ENCODE data around the gene PRPS1. TPM values are rescaled to one million over a fixed set of nuclear protein-coding genes. Genes with fewer than 3 reads are reported as not detected.

Gene PRPS1
- total and polyA plus RNA-seq, 9 of the 15 experiments (the other 6 are each of a cell fraction or from before 2014, with no cell fraction given) = 47.8 to 175 (median 79.6) TPM

DNA sequence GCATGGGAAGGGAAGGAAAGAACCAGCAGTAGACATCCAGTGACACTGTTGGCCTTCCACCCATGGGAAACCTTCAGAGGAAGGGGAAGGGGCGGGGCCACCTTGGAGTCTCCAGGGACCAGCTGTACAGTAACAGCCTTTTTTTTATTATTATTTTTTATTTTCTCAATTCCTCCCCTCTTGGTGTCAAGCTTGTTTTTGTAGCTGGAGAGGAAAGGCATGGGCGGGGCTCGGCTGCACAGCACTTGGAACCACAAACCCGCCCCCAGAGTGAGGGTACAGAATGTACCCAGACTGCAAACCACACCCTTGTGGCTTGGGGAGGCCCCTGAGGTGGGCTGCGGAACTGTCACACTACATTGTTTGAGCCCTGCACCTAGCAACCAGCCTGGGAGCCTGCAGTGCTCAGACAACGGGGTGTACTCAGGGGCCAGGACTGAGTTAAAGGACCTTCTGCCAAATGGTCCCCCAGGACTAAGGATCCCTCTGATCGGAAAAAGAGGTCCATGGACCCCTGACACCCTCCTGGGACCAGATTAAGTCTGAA is 45.7 kb downstream of the PRPS1 start (continued):
- TF ChIP-seq, protein P1, sequence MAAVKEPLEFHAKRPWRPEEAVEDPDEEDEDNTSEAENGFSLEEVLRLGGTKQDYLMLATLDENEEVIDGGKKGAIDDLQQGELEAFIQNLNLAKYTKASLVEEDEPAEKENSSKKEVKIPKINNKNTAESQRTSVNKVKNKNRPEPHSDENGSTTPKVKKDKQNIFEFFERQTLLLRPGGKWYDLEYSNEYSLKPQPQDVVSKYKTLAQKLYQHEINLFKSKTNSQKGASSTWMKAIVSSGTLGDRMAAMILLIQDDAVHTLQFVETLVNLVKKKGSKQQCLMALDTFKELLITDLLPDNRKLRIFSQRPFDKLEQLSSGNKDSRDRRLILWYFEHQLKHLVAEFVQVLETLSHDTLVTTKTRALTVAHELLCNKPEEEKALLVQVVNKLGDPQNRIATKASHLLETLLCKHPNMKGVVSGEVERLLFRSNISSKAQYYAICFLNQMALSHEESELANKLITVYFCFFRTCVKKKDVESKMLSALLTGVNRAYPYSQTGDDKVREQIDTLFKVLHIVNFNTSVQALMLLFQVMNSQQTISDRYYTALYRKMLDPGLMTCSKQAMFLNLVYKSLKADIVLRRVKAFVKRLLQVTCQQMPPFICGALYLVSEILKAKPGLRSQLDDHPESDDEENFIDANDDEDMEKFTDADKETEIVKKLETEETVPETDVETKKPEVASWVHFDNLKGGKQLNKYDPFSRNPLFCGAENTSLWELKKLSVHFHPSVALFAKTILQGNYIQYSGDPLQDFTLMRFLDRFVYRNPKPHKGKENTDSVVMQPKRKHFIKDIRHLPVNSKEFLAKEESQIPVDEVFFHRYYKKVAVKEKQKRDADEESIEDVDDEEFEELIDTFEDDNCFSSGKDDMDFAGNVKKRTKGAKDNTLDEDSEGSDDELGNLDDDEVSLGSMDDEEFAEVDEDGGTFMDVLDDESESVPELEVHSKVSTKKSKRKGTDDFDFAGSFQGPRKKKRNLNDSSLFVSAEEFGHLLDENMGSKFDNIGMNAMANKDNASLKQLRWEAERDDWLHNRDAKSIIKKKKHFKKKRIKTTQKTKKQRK (IDR thresholded peaks at IDR 0.05; ENCODE audit: borderline replicate concordance, low read depth, low read length) = no peak
- no peak for TF ChIP-seq ZNF197 (CRISPR knock-in tag; IDR thresholded peaks at IDR 0.05; ENCODE audit: low read depth)
- TF ChIP-seq, protein P2, sequence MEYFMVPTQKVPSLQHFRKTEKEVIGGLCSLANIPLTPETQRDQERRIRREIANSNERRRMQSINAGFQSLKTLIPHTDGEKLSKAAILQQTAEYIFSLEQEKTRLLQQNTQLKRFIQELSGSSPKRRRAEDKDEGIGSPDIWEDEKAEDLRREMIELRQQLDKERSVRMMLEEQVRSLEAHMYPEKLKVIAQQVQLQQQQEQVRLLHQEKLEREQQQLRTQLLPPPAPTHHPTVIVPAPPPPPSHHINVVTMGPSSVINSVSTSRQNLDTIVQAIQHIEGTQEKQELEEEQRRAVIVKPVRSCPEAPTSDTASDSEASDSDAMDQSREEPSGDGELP (CRISPR knock-in tag; IDR thresholded peaks at IDR 0.05; ENCODE audit: borderline replicate concordance) = peak; percentile 46; the same call in 1 of the 2 replicates
- TF ChIP-seq, protein P3, sequence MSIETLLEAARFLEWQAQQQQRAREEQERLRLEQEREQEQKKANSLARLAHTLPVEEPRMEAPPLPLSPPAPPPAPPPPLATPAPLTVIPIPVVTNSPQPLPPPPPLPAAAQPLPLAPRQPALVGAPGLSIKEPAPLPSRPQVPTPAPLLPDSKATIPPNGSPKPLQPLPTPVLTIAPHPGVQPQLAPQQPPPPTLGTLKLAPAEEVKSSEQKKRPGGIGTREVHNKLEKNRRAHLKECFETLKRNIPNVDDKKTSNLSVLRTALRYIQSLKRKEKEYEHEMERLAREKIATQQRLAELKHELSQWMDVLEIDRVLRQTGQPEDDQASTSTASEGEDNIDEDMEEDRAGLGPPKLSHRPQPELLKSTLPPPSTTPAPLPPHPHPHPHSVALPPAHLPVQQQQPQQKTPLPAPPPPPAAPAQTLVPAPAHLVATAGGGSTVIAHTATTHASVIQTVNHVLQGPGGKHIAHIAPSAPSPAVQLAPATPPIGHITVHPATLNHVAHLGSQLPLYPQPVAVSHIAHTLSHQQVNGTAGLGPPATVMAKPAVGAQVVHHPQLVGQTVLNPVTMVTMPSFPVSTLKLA (conservative IDR thresholded peaks at IDR 0.05) = no peak
- no peak for TF ChIP-seq ZNF695 (CRISPR knock-in tag; IDR thresholded peaks at IDR 0.05)
- no peak for TF ChIP-seq SAP30 (IDR thresholded peaks at IDR 0.05; ENCODE audit: borderline replicate concordance, insufficient read depth, low read depth, low read length, poor library complexity, severe bottlenecking)
- TF ChIP-seq SOX6 (IDR thresholded peaks at IDR 0.05) = 0 out of 2 replicates have a peak, but pooled peaks have one; percentile 9
- TF ChIP-seq FOXJ3 (CRISPR knock-in tag; IDR thresholded peaks at IDR 0.05) = no peak
- peak; percentile 13; the same call in 1 of the 2 replicates for TF ChIP-seq EGR1 (conservative IDR thresholded peaks at IDR 0.05)
- TF ChIP-seq PRPF4 (IDR thresholded peaks at IDR 0.05; ENCODE audit: insufficient read depth, low read depth, low read length, poor library complexity, severe bottlenecking) = no peak
- no peak for TF ChIP-seq PRMT5 (CRISPR knock-in tag; IDR thresholded peaks at IDR 0.05)
- TF ChIP-seq GATAD2B (IDR thresholded peaks at IDR 0.05; ENCODE audit: borderline replicate concordance) = no peak
